ENCODE results near the gene WDR4. TPM values are rescaled to one million over a fixed set of nuclear protein-coding genes. Genes with fewer than 3 reads are reported as not detected.

The WDR4 gene
- total and polyA plus RNA-seq, 4 donors: 4.6 to 12.9 (median 9.2) TPM

DNA sequence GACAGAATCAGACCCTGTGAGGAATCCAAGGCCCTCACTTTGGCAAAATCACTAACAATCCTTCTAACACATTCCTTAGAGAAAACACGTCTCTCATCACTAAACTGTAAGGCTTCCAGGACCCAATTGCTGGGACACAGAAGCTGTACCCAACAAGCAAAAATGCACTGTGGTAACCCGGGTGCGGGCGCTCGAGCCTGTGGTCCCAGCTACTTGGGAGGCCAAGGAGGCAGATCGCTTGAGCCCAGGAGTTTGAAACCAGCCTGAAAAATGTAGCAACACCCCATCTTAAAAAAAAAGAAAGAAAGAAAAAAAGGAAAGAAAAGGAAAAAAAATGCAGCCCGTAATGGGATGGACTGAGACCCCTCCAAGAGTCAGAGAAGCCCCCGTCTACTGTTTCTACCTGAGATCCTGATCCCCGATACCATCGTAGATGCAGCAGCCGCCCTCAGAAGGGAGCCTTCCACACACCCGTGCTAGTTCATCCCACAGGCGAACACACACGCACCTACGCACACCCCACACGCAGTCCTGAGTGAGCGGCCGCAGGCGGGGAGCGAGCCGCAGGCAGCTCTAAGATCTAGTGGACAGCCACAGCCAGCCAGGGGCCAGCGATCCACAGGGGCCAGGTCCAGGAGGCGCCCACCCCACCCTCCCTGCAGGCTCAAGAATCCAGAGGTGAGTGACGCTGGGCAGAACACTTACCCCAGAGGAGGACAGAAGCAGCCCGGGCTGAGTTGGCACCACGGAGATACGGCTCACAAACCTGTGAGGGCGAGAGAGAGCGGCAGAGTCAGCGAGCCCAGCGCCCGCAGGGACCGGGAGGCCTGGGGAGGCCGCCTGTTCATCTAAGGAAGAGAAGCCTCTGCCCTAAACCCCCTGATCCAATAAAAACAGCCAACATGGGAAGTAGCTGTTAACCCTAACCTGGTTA, 20.1 kb downstream of the WDR4 start:
- no peak for TF ChIP-seq JUND (IDR thresholded peaks at IDR 0.05)
- H3K36me3 ChIP-seq (ENCODE audit: control insufficient read depth in 4 of 4, insufficient read depth in 3 of 4, low read depth in 1 of 4, low read length in 3 of 4): peaks cover 5 to 76% (median 28%) of the 10 kb centered on the region in 4 donors
- no peak overlapping the region for H3K9ac ChIP-seq (ENCODE audit: low read depth in 1 of 2, low read length in 2 of 2)
- no peak for DNase-seq (ENCODE audit: low spot score)
- no peaks in the 10 kb centered on the region for H3K9me3 ChIP-seq (ENCODE audit: control insufficient read depth in 4 of 4, low read length in 3 of 4)
- WGBS: 94% methylated on average over 34 of the region's 34 CpGs
- no peak overlapping the region for H3K4me3 ChIP-seq (ENCODE audit: low read depth in 1 of 3, low read length in 3 of 3)
- H3K4me1 ChIP-seq (ENCODE audit: control insufficient read depth in 4 of 4, insufficient read depth in 4 of 4, low read length in 3 of 4): peaks cover 0 to 5% (median 0%) of the 10 kb centered on the region in 4 donors
- no peaks in the 10 kb centered on the region for H3K27me3 ChIP-seq (ENCODE audit: control insufficient read depth in 4 of 4, insufficient read depth in 4 of 4, low read length in 3 of 4)
- H3K27ac ChIP-seq (ENCODE audit: low read depth in 1 of 2, low read length in 2 of 2): no peak overlapping the region

DNA sequence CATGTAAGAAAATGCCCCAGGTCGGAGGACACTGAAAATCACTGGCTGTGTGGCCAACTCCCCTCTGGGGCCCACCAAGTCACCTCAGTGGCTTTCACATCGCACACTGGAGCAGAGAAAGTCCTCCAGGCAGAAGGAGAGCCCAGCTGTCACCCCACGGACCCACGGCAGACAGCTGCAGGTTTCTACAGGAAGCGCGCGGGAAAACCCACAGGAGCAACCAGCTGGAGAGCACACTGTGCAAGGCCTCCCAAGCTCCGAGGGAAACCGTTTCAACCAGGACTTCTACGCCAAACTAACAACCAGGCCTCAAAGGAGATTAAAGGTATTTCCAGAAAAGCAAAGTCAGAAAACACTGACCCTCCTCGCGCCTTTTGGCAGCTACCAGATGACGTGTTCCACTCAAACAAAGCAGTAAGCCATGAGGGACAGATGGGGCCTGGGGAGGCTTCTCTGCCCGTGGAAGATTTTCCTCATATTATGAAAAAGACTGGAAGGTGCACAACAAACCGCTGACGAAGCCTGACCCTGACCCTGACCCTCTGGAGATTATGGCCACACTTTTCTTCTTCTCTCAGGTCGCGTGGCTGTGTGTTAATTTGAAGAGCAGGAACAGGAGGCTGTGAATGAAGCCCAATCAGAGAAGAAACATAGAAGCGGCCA, 21.0 kb downstream of the WDR4 start:
- H3K4me3 ChIP-seq (ENCODE audit: low read depth in 1 of 3, low read length in 3 of 3): no peak overlapping the region
- no peak for TF ChIP-seq FOXA2 (IDR thresholded peaks at IDR 0.05)
- TF ChIP-seq TAF1 (conservative IDR thresholded peaks at IDR 0.05): no peak
- TF ChIP-seq MAX (IDR thresholded peaks at IDR 0.05): no peak
- no peak for TF ChIP-seq REST (IDR thresholded peaks at IDR 0.05)
- no peak for TF ChIP-seq HNF4G (IDR thresholded peaks at IDR 0.05)
- no peak for TF ChIP-seq ATF3 (IDR thresholded peaks at IDR 0.05)
- no peaks in the 10 kb centered on the region for H3K27me3 ChIP-seq (ENCODE audit: control insufficient read depth in 4 of 4, insufficient read depth in 4 of 4, low read length in 3 of 4)
- no peak overlapping the region for H3K27ac ChIP-seq (ENCODE audit: low read depth in 1 of 2, low read length in 2 of 2)
- H3K4me1 ChIP-seq (ENCODE audit: control insufficient read depth in 4 of 4, insufficient read depth in 4 of 4, low read length in 3 of 4): peaks cover 0 to 2% (median 0%) of the 10 kb centered on the region in 4 donors
- DNase-seq (ENCODE audit: low spot score): no peak
- H3K9me3 ChIP-seq (ENCODE audit: control insufficient read depth in 4 of 4, low read length in 3 of 4): no peaks in the 10 kb centered on the region
- no peak overlapping the region for H3K9ac ChIP-seq (ENCODE audit: low read depth in 1 of 2, low read length in 2 of 2)
- H3K36me3 ChIP-seq (ENCODE audit: control insufficient read depth in 4 of 4, insufficient read depth in 3 of 4, low read depth in 1 of 4, low read length in 3 of 4): peaks cover 9 to 85% (median 33%) of the 10 kb centered on the region in 4 donors
- 89% methylated on average over 19 of the region's 19 CpGs for WGBS

DNA sequence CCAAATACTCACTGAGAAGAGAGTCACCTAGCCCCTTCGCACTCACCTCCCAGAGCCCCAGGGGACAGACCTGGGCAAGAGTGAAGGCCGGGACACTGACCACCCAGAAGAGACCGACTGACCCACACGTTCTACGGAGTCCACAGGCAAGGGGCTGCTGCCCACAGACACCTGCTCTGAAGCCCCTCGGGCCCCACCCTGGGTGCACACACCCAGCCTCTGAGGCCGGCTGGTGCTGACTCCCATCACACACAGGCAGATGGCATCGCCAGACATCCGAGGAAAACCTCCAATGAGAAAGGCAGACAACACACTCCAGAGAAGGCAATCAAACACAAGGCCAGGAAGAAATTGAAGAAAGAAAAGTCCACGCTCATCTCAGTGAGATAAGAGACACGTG, 22.1 kb downstream of the WDR4 start:
- Histone ChIP-seq H3K9ac (ENCODE audit: low read depth in 1 of 2, low read length in 2 of 2) (no peak overlapping the region), H3K27me3 (ENCODE audit: control insufficient read depth in 4 of 4, insufficient read depth in 4 of 4, low read length in 3 of 4) (no peaks in the 10 kb centered on the region), H3K36me3 (ENCODE audit: control insufficient read depth in 4 of 4, insufficient read depth in 3 of 4, low read depth in 1 of 4, low read length in 3 of 4) (peaks cover 8 to 81% (median 31%) of the 10 kb centered on the region in 4 donors), H3K4me3 (ENCODE audit: low read depth in 1 of 3, low read length in 3 of 3) (no peak overlapping the region), H3K9me3 (ENCODE audit: control insufficient read depth in 4 of 4, low read length in 3 of 4) (no peaks in the 10 kb centered on the region), H3K27ac (ENCODE audit: low read depth in 1 of 2, low read length in 2 of 2) (no peak overlapping the region), H3K4me1 (ENCODE audit: control insufficient read depth in 4 of 4, insufficient read depth in 4 of 4, low read length in 3 of 4) (no peaks in the 10 kb centered on the region)
- TF ChIP-seq EGR1 (IDR thresholded peaks at IDR 0.05; ENCODE audit: low read depth in 2 of 2) (no peak), YY1 (IDR thresholded peaks at IDR 0.05) (no peak), SP1 (IDR thresholded peaks at IDR 0.05) (no peak), GABPA (IDR thresholded peaks at IDR 0.05 in 1 of 2, conservative IDR thresholded peaks at IDR 0.05 in 1 of 2) (no peak), FOXA2 (IDR thresholded peaks at IDR 0.05) (no peak), NR2F2 (IDR thresholded peaks at IDR 0.05) (no peak), JUND (IDR thresholded peaks at IDR 0.05) (no peak), RXRA (IDR thresholded peaks at IDR 0.05) (no peak), FOXA1 (IDR thresholded peaks at IDR 0.05) (no peak), ATF3 (IDR thresholded peaks at IDR 0.05) (no peak), HNF4G (IDR thresholded peaks at IDR 0.05) (no peak), HNF4A (conservative IDR thresholded peaks at IDR 0.05) (no peak), MAX (IDR thresholded peaks at IDR 0.05) (no peak), RAD21 (IDR thresholded peaks at IDR 0.05) (no peak), TAF1 (conservative IDR thresholded peaks at IDR 0.05) (no peak)
- TF ChIP-seq, protein P1, sequence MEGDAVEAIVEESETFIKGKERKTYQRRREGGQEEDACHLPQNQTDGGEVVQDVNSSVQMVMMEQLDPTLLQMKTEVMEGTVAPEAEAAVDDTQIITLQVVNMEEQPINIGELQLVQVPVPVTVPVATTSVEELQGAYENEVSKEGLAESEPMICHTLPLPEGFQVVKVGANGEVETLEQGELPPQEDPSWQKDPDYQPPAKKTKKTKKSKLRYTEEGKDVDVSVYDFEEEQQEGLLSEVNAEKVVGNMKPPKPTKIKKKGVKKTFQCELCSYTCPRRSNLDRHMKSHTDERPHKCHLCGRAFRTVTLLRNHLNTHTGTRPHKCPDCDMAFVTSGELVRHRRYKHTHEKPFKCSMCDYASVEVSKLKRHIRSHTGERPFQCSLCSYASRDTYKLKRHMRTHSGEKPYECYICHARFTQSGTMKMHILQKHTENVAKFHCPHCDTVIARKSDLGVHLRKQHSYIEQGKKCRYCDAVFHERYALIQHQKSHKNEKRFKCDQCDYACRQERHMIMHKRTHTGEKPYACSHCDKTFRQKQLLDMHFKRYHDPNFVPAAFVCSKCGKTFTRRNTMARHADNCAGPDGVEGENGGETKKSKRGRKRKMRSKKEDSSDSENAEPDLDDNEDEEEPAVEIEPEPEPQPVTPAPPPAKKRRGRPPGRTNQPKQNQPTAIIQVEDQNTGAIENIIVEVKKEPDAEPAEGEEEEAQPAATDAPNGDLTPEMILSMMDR (IDR thresholded peaks at IDR 0.05; ENCODE audit: low read depth, low read length, missing input control): no peak
- 96% methylated on average over 11 of the region's 11 CpGs for WGBS
- DNase-seq (ENCODE audit: low spot score): no peak

Measured in liver (tissue), 9 donors.